GM23338 (cell line): Measurements from ENCODE around the gene MTIF3. TPM values are rescaled to one million over a fixed set of nuclear protein-coding genes. Genes with fewer than 3 reads are reported as not detected.
A peak's percentile ranks its signal among the peaks of the same experiment; 100 is the strongest.

Experiments used
- ATAC-seq: fragments of 200-7000 bp; cut with Tn5 transposase; 3 replicates; pipeline ENCODE4 v1.9.1; 2020
- DNase-seq: peaks from one replicate; pipeline ENCODE4 v3.0.0-alpha.2; 2015; ENCODE audit warnings: low spot score
- H2AFZ ChIP-seq: fragments of 200-600 bp; sonication (generic); 2 replicates; pipeline ENCODE4 v1.8.0; 2016; ENCODE audit warnings: antibody characterized with exemption, mild to moderate bottlenecking, moderate library complexity
- H3F3A ChIP-seq: fragments of 200-600 bp; sonication (generic); replicated peaks from 2 replicates; pipeline ENCODE4 v1.8.0; 2017; ENCODE audit warnings: antibody characterized with exemption, mixed run types, low read depth
- H3K27ac ChIP-seq: fragments of 200-600 bp; sonication (generic); 2 replicates; pipeline ENCODE4 v1.6.1; 2016; ENCODE audit warnings: low read depth
- H3K27me3 ChIP-seq: fragments of 200-600 bp; sonication (generic); 2 replicates; pipeline ENCODE4 v1.8.0; 2016; ENCODE audit warnings: mild to moderate bottlenecking, mixed run types, moderate library complexity; ENCODE audit not compliant: insufficient read depth
- H3K36me3 ChIP-seq: fragments of 200-600 bp; sonication (generic); 2 replicates; pipeline ENCODE4 v1.8.0; 2016; ENCODE audit warnings: mild to moderate bottlenecking; ENCODE audit not compliant: insufficient read depth
- H3K4me1 ChIP-seq: fragments of 200-600 bp; sonication (generic); 2 replicates; pipeline ENCODE4 v1.8.0; 2016; ENCODE audit warnings: mild to moderate bottlenecking, moderate library complexity; ENCODE audit not compliant: insufficient read depth
- H3K4me2 ChIP-seq: fragments of 200-600 bp; sonication (generic); 2 replicates; pipeline ENCODE4 v1.7.1; 2017; ENCODE audit warnings: mixed run types
- H3K4me3 ChIP-seq: fragments of 200-600 bp; sonication (generic); 2 replicates; pipeline ENCODE4 v1.6.1; 2016; ENCODE audit warnings: mixed run types
- H3K79me2 ChIP-seq: fragments of 200-600 bp; sonication (generic); replicated peaks from 2 replicates; pipeline ENCODE4 v1.8.0; 2017; ENCODE audit warnings: mild to moderate bottlenecking; ENCODE audit not compliant: insufficient read depth
- H3K9me2 ChIP-seq: fragments of 200-600 bp; sonication (generic); 2 replicates; pipeline ENCODE4 v1.8.0; 2017; ENCODE audit not compliant: insufficient read depth
- H4K20me1 ChIP-seq: fragments of 200-600 bp; sonication (generic); replicated peaks from 2 replicates; pipeline ENCODE4 v1.8.0; 2017; ENCODE audit warnings: mild to moderate bottlenecking; ENCODE audit not compliant: insufficient read depth
- H3K27ac Mint-ChIP-seq: 2 replicates; pipeline ENCODE4 v1.8.0; 2020; ENCODE audit warnings: inconsistent platforms, mild to moderate bottlenecking, moderate library complexity, mixed read lengths
- H3K27me3 Mint-ChIP-seq: 3 replicates; pipeline ENCODE4 v1.8.0; 2022; ENCODE audit warnings: low read depth, mild to moderate bottlenecking, moderate library complexity, mixed read lengths, inconsistent platforms; ENCODE audit not compliant: insufficient read depth, poor library complexity
- H3K36me3 Mint-ChIP-seq: 3 replicates; pipeline ENCODE4 v1.8.0; 2021; ENCODE audit warnings: low read depth, mild to moderate bottlenecking, inconsistent platforms, moderate library complexity, mixed read lengths
- H3K4me1 Mint-ChIP-seq: 3 replicates; pipeline ENCODE4 v1.8.0; 2020; ENCODE audit warnings: mild to moderate bottlenecking, inconsistent platforms, mixed read lengths
- H3K4me3 Mint-ChIP-seq: 3 replicates; pipeline ENCODE4 v1.8.0; 2021; ENCODE audit warnings: moderate library complexity, mild to moderate bottlenecking, inconsistent platforms, mixed read lengths
- H3K9me3 Mint-ChIP-seq: 3 replicates; pipeline ENCODE4 v1.8.0; 2020; ENCODE audit warnings: moderate library complexity, mild to moderate bottlenecking, inconsistent platforms, mixed read lengths
- CREB1 ChIP-seq: fragments of 250-450 bp; sonication (Bioruptor Pico); IDR thresholded peaks from 2 replicates; pipeline ENCODE4 v1.5.0; 2020; ENCODE audit warnings: low read depth, mild to moderate bottlenecking, moderate library complexity
- EZH2 ChIP-seq: fragments of 200-600 bp; sonication (generic); IDR thresholded peaks from one replicate; pipeline ENCODE4 v1.8.0; 2017; ENCODE audit warnings: antibody characterized with exemption, mild to moderate bottlenecking, low read depth; ENCODE audit not compliant: unreplicated experiment
- EZH2phosphoT487 ChIP-seq: fragments of 200-600 bp; sonication (generic); IDR thresholded peaks from one replicate; pipeline ENCODE4 v1.8.1; 2018; ENCODE audit warnings: antibody characterized with exemption; ENCODE audit not compliant: unreplicated experiment
- NANOG ChIP-seq: IDR thresholded peaks from 2 replicates; pipeline ENCODE4 v1.6.1; 2016; ENCODE audit warnings: antibody characterized with exemption, borderline replicate concordance
- POLR2AphosphoS5 ChIP-seq: IDR thresholded peaks from 2 replicates; pipeline ENCODE4 v1.6.1; 2016; ENCODE audit warnings: antibody characterized with exemption, low read depth
- REST ChIP-seq: IDR thresholded peaks from one replicate; pipeline ENCODE4 v1.6.1; 2018; ENCODE audit warnings: antibody characterized with exemption; ENCODE audit not compliant: unreplicated experiment
- STAT1 ChIP-seq: IDR thresholded peaks from one replicate; pipeline ENCODE4 v1.6.1; 2016; ENCODE audit warnings: antibody characterized with exemption; ENCODE audit not compliant: unreplicated experiment
- ZNF114 ChIP-seq: fragments of 250-450 bp; sonication (Bioruptor Pico); IDR thresholded peaks from 2 replicates; pipeline ENCODE4 v1.5.0; 2020; ENCODE audit warnings: mild to moderate bottlenecking, moderate library complexity
- ZNF331 ChIP-seq: fragments of 250-450 bp; sonication (Bioruptor Pico); IDR thresholded peaks from 2 replicates; pipeline ENCODE4 v1.5.0; 2020; ENCODE audit warnings: low read depth, mild to moderate bottlenecking, moderate library complexity
- polyA plus RNA-seq: library from polyadenylated mRNA; unstranded; fragments of >200 nt; fragmentation: Nextera tagmentation; extraction: Ambion mirVana; gene quantifications from 2 replicates; pipeline ENCODE4 v1.2.1, GENCODE V29; 2016
- total RNA-seq: library from RNA; depleted of rRNA; stranded (reverse); fragments of >200 nt; shearing (Covaris generic); gene quantifications from 2 replicates; pipeline ENCODE4 v1.2.3, GENCODE V29; 2014
- TF ChIP-seq, protein P1 (sequence below): fragments of 250-450 bp; sonication (Bioruptor Pico); IDR thresholded peaks from 2 replicates; pipeline ENCODE4 v1.5.0; 2020; ENCODE audit warnings: mild to moderate bottlenecking, moderate library complexity

The MTIF3 gene
- total and polyA plus RNA-seq, 2 experiments from 2014 or later: 33.0 to 152 TPM

- Mint-ChIP-seq H3K4me3 (no peak overlapping the region), H3K4me1 (peaks cover 18% of the 10 kb centered on the region), H3K9me3 (no peaks in the 10 kb centered on the region), H3K27me3 (peaks cover 3% of the 10 kb centered on the region), H3K27ac (peak overlapping the region; percentile 74; the same call in 1 of the 2 replicates), H3K36me3 (no peaks in the 10 kb centered on the region)
- ATAC-seq: peak; percentile 26
- Histone ChIP-seq H3K27me3 (no peaks in the 10 kb centered on the region), H3K4me1 (peaks cover 12% of the 10 kb centered on the region; the same call in 1 of the 2 replicates), H3K79me2 (no peaks in the 10 kb centered on the region), H3K27ac (no peak overlapping the region; the same call in 1 of the 2 replicates), H2AFZ (peak overlapping the region; percentile 57), H3F3A (no peaks in the 10 kb centered on the region), H4K20me1 (no peaks in the 10 kb centered on the region), H3K4me2 (peak overlapping the region; percentile 10; the same call in 1 of the 2 replicates), H3K36me3 (no peaks in the 10 kb centered on the region), H3K4me3 (no peak overlapping the region), H3K9me2 (peaks cover 6% of the 10 kb centered on the region)
- DNase-seq: no peak
- TF ChIP-seq ZNF331 (CRISPR knock-in tag): no peak
- TF ChIP-seq EZH2: no peak
- no peak for TF ChIP-seq ZNF114 (CRISPR knock-in tag)
- TF ChIP-seq STAT1: no peak
- TF ChIP-seq CREB1 (CRISPR knock-in tag): no peak
- TF ChIP-seq EZH2phosphoT487: no peak
- no peak for TF ChIP-seq NANOG
- TF ChIP-seq POLR2AphosphoS5: no peak
These were observed 46.5 kb downstream of the MTIF3 start for GRCh38 chr13:27403727-27404385.

GRCh38 chr13:27403203-27403678 is 47.1 kb downstream of the MTIF3 start:
- Histone ChIP-seq H3K4me1 (peaks cover 12% of the 10 kb centered on the region; the same call in 1 of the 2 replicates), H3K9me2 (peaks cover 6% of the 10 kb centered on the region), H3K27me3 (no peaks in the 10 kb centered on the region), H3K79me2 (no peaks in the 10 kb centered on the region), H3K4me3 (no peak overlapping the region), H3K27ac (no peak overlapping the region; the same call in 1 of the 2 replicates), H3F3A (no peaks in the 10 kb centered on the region), H3K36me3 (no peaks in the 10 kb centered on the region), H3K4me2 (peak overlapping the region; percentile 10), H4K20me1 (no peaks in the 10 kb centered on the region), H2AFZ (peak overlapping the region; percentile 57)
- DNase-seq: peak; percentile 60
- Mint-ChIP-seq H3K27ac (peak overlapping the region; percentile 74; the same call in 1 of the 2 replicates), H3K4me1 (peaks cover 17% of the 10 kb centered on the region), H3K9me3 (no peaks in the 10 kb centered on the region), H3K36me3 (no peaks in the 10 kb centered on the region), H3K4me3 (no peak overlapping the region), H3K27me3 (peaks cover 3% of the 10 kb centered on the region)
- ATAC-seq: peak; percentile 79
- TF ChIP-seq REST (no peak), NANOG (no peak), CREB1 (CRISPR knock-in tag) (no peak)
- TF ChIP-seq, protein P1, sequence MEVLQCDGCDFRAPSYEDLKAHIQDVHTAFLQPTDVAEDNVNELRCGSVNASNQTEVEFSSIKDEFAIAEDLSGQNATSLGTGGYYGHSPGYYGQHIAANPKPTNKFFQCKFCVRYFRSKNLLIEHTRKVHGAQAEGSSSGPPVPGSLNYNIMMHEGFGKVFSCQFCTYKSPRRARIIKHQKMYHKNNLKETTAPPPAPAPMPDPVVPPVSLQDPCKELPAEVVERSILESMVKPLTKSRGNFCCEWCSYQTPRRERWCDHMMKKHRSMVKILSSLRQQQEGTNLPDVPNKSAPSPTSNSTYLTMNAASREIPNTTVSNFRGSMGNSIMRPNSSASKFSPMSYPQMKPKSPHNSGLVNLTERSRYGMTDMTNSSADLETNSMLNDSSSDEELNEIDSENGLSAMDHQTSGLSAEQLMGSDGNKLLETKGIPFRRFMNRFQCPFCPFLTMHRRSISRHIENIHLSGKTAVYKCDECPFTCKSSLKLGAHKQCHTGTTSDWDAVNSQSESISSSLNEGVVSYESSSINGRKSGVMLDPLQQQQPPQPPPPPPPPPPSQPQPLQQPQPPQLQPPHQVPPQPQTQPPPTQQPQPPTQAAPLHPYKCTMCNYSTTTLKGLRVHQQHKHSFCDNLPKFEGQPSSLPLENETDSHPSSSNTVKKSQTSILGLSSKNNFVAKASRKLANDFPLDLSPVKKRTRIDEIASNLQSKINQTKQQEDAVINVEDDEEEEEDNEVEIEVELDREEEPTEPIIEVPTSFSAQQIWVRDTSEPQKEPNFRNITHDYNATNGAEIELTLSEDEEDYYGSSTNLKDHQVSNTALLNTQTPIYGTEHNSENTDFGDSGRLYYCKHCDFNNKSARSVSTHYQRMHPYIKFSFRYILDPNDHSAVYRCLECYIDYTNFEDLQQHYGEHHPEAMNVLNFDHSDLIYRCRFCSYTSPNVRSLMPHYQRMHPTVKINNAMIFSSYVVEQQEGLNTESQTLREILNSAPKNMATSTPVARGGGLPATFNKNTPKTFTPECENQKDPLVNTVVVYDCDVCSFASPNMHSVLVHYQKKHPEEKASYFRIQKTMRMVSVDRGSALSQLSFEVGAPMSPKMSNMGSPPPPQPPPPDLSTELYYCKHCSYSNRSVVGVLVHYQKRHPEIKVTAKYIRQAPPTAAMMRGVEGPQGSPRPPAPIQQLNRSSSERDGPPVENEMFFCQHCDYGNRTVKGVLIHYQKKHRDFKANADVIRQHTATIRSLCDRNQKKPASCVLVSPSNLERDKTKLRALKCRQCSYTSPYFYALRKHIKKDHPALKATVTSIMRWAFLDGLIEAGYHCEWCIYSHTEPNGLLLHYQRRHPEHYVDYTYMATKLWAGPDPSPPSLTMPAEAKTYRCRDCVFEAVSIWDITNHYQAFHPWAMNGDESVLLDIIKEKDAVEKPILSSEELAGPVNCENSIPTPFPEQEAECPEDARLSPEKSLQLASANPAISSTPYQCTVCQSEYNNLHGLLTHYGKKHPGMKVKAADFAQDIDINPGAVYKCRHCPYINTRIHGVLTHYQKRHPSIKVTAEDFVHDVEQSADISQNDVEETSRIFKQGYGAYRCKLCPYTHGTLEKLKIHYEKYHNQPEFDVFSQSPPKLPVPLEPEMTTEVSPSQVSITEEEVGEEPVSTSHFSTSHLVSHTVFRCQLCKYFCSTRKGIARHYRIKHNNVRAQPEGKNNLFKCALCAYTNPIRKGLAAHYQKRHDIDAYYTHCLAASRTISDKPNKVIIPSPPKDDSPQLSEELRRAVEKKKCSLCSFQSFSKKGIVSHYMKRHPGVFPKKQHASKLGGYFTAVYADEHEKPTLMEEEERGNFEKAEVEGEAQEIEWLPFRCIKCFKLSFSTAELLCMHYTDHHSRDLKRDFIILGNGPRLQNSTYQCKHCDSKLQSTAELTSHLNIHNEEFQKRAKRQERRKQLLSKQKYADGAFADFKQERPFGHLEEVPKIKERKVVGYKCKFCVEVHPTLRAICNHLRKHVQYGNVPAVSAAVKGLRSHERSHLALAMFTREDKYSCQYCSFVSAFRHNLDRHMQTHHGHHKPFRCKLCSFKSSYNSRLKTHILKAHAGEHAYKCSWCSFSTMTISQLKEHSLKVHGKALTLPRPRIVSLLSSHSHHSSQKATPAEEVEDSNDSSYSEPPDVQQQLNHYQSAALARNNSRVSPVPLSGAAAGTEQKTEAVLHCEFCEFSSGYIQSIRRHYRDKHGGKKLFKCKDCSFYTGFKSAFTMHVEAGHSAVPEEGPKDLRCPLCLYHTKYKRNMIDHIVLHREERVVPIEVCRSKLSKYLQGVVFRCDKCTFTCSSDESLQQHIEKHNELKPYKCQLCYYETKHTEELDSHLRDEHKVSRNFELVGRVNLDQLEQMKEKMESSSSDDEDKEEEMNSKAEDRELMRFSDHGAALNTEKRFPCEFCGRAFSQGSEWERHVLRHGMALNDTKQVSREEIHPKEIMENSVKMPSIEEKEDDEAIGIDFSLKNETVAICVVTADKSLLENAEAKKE (CRISPR knock-in tag): no peak
